PFSK-1 (cell line): ENCODE data around the gene RBCK1.

Source experiments
- POLR2AphosphoS5 ChIP-seq: IDR thresholded peaks from 2 replicates; pipeline ENCODE4 v1.6.1; 2012; ENCODE audit warnings: low read depth, mild to moderate bottlenecking, control low read depth, low read length, moderate library complexity
- SIN3A ChIP-seq: IDR thresholded peaks from 2 replicates; pipeline ENCODE4 v1.6.1; 2012; ENCODE audit warnings: mild to moderate bottlenecking, low read length, moderate library complexity, borderline replicate concordance; ENCODE audit not compliant: insufficient read depth
- TAF1 ChIP-seq: IDR thresholded peaks from 2 replicates; pipeline ENCODE4 v1.6.1; 2012; ENCODE audit warnings: low read length, control low read depth, borderline replicate concordance; ENCODE audit not compliant: insufficient read depth
- TF ChIP-seq, protein P1 (sequence below), 2 experiments: IDR thresholded peaks; 2 replicates each; pipeline versions ENCODE4 v1.6.1 to v1.8.0; 2011 to 2012; ENCODE audit warnings: low read depth in 2 of 2, low read length in 2 of 2, control low read depth in 1 of 2, inconsistent platforms in 1 of 2, mild to moderate bottlenecking in 1 of 2, moderate library complexity in 1 of 2; ENCODE audit not compliant: insufficient read depth in 1 of 2

DNA sequence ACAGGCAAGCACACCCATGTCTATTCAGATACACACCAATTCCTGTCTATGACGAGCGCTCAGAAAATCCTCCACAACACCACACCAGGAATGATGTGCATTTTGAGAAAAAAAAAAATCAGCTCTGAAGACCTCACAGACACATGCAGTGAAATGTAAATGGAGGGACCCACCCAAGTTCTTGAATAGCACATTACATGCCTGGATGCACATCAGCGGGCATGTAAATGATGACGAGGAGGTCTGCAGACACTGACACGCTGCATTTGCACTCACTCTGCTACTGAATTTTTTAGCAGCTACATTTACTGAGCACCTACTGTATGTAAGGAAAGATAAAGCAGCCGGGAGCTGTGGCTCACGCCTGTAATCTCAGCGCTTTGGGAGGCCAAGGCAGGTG is 46.5 kb upstream of the RBCK1 start:
- TF ChIP-seq, protein P1, sequence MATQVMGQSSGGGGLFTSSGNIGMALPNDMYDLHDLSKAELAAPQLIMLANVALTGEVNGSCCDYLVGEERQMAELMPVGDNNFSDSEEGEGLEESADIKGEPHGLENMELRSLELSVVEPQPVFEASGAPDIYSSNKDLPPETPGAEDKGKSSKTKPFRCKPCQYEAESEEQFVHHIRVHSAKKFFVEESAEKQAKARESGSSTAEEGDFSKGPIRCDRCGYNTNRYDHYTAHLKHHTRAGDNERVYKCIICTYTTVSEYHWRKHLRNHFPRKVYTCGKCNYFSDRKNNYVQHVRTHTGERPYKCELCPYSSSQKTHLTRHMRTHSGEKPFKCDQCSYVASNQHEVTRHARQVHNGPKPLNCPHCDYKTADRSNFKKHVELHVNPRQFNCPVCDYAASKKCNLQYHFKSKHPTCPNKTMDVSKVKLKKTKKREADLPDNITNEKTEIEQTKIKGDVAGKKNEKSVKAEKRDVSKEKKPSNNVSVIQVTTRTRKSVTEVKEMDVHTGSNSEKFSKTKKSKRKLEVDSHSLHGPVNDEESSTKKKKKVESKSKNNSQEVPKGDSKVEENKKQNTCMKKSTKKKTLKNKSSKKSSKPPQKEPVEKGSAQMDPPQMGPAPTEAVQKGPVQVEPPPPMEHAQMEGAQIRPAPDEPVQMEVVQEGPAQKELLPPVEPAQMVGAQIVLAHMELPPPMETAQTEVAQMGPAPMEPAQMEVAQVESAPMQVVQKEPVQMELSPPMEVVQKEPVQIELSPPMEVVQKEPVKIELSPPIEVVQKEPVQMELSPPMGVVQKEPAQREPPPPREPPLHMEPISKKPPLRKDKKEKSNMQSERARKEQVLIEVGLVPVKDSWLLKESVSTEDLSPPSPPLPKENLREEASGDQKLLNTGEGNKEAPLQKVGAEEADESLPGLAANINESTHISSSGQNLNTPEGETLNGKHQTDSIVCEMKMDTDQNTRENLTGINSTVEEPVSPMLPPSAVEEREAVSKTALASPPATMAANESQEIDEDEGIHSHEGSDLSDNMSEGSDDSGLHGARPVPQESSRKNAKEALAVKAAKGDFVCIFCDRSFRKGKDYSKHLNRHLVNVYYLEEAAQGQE (IDR thresholded peaks at IDR 0.05; ENCODE audit: insufficient read depth in 1 of 2, low read depth in 2 of 2, low read length in 2 of 2): no peak
- TF ChIP-seq POLR2AphosphoS5: no peak
- no peak for TF ChIP-seq TAF1
- TF ChIP-seq SIN3A: no peak
